Measurements from ENCODE around the gene DENND1B. TPM values are rescaled to one million over a fixed set of nuclear protein-coding genes. Genes with fewer than 3 reads are reported as not detected.

Gene DENND1B
- total and polyA plus RNA-seq, 2 of the 13 experiments (the other 11 are each of a cell fraction or from before 2014, with no cell fraction given): 2.6 to 5.7 TPM

DNA sequence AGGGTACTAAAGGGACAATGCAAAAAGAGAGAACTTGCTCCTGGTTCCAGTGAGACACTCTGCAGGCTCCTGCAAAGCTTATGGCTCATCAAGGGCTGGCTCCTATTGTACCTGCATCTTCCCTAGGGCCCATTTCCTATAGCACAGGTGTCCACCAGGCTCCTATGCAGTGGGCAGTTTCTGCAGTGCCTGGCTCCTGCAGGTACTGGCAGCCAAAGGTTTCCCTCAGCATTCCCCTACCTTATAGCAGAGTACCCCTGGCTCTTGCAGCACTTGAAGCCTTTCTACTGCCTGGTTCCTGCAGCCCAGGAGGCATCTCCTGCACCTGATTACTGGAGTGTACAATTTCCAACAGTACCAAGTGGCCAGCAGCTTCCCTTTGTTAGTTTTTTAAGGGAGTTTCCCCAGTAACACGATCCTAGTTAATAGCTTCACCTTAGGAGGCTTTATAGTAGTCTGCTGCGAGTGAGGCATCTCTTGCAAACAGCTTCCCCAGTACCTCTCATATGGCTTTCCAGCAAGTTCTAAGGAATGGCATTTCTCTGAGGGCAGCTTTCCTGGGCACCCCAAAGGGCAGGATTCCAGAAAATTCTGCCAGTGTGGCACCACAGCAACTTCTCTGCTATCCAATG lies 141.7 kb downstream of the DENND1B start:
- no peaks in the 10 kb centered on the region for H3K4me1 ChIP-seq (ENCODE audit: insufficient read depth, low read length)
- H3K4me2 ChIP-seq (ENCODE audit: low read depth, low read length): no peak overlapping the region
- DNase-seq (ENCODE audit: low spot score): no peak
- no peak overlapping the region for H3K9ac ChIP-seq (ENCODE audit: insufficient read depth, low read depth, low read length)
- POLR2A ChIA-PET: no interaction called here
- WGBS (ENCODE audit: low lambda C conversion rate): 96% methylated on average over 2 of the region's 2 CpGs
- ATAC-seq: no peak
- BruUV-seq (replicated peaks): no TSS peak
- no peak overlapping the region for H3K27ac ChIP-seq (ENCODE audit: extremely low read length, insufficient read depth, low read length)
- no peak for TF ChIP-seq SMARCE1 (IDR thresholded peaks at IDR 0.05; ENCODE audit: borderline replicate concordance)
- no peak for TF ChIP-seq PHF21A (CRISPR knock-in tag; IDR thresholded peaks at IDR 0.05)
- no peak for TF ChIP-seq ZNF251 (CRISPR knock-in tag; IDR thresholded peaks at IDR 0.05)
- no peak for TF ChIP-seq KAT2B (IDR thresholded peaks at IDR 0.05; ENCODE audit: borderline replicate concordance, low read depth, low read length)
- TF ChIP-seq ZNF552 (CRISPR knock-in tag; IDR thresholded peaks at IDR 0.05; ENCODE audit: borderline replicate concordance): no peak
- no peak for TF ChIP-seq TBX3 (IDR thresholded peaks at IDR 0.05; ENCODE audit: borderline replicate concordance)
- H2AFZ ChIP-seq (ENCODE audit: low read length): no peak overlapping the region
- H3K79me2 ChIP-seq (ENCODE audit: insufficient read depth, low read length): no peaks in the 10 kb centered on the region
- FAIRE-seq: no peak
- H3K9me3 ChIP-seq (ENCODE audit: low read length): peaks cover 13% of the 10 kb centered on the region
- no peaks in the 10 kb centered on the region for H4K20me1 ChIP-seq (ENCODE audit: insufficient read depth, low read length)
- no peaks in the 10 kb centered on the region for H3K27me3 ChIP-seq (ENCODE audit: control insufficient read depth in 1 of 2, insufficient read depth in 2 of 2, low read length in 2 of 2)
- CTCF ChIA-PET (ENCODE audit: low intra/inter-chr PET ratio, low total read pairs): no interaction called here
- in situ Hi-C loops (cut with HindIII; ENCODE audit: extremely low pct_ligation_motif_present, low pct_unique_long_range_greater_than_20kb) (no loop called here), intact Hi-C loops (cut with micrococcal nuclease; ENCODE audit: unreplicated experiment) (no loop called here)
- H3K36me3 ChIP-seq (replicated peaks in 1 of 2; ENCODE audit: control insufficient read depth in 1 of 2, insufficient read depth in 2 of 2, low read length in 2 of 2): no peaks in the 10 kb centered on the region
- H3K4me3 ChIP-seq (replicated peaks in 1 of 3; ENCODE audit: insufficient read depth in 1 of 3, low read depth in 2 of 3, low read length in 3 of 3): no peak overlapping the region

DNA sequence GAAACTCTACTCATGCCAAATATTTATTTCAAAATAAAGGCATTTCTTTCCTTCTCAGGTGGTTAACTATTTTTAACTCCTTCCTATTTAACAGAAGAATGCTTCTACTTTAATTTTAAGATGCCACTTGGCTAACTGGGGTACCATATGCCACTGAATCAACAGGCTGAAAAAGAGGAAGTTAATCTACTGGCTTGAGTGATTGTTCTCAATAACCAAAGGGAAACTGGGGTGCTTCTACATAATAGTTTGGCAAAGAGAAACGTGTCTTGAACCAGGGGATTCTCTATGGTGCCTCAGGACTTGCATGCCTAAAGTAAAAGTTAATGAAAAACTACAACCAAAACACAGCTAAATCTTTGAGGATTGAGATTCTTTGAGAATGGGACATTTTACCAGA lies 142.6 kb downstream of the DENND1B start:
- intact Hi-C loops (cut with micrococcal nuclease; ENCODE audit: unreplicated experiment): no loop called here
- ATAC-seq: no peak
- H3K4me3 ChIP-seq (replicated peaks in 1 of 3; ENCODE audit: insufficient read depth in 1 of 3, low read depth in 2 of 3, low read length in 3 of 3): no peak overlapping the region
- H3K4me1 ChIP-seq (ENCODE audit: insufficient read depth, low read length): no peaks in the 10 kb centered on the region
- H3K79me2 ChIP-seq (ENCODE audit: insufficient read depth, low read length): no peaks in the 10 kb centered on the region
- POLR2A ChIA-PET: no interaction called here
- peaks cover 13% of the 10 kb centered on the region for H3K9me3 ChIP-seq (ENCODE audit: low read length)
- no TSS peak for BruUV-seq (replicated peaks)
- DNase-seq (ENCODE audit: low spot score): no peak
- FAIRE-seq: no peak
- H4K20me1 ChIP-seq (ENCODE audit: insufficient read depth, low read length): no peaks in the 10 kb centered on the region
- 73% methylated on average over 1 of the region's 1 CpG for WGBS (ENCODE audit: low lambda C conversion rate)
- in situ Hi-C loops (cut with HindIII; ENCODE audit: extremely low pct_ligation_motif_present, low pct_unique_long_range_greater_than_20kb): no loop called here
- H2AFZ ChIP-seq (ENCODE audit: low read length): no peak overlapping the region
- H3K4me2 ChIP-seq (ENCODE audit: low read depth, low read length): no peak overlapping the region
- no peak overlapping the region for H3K9ac ChIP-seq (ENCODE audit: insufficient read depth, low read depth, low read length)
- H3K27me3 ChIP-seq (ENCODE audit: control insufficient read depth in 1 of 2, insufficient read depth in 2 of 2, low read length in 2 of 2): no peaks in the 10 kb centered on the region
- CTCF ChIA-PET (ENCODE audit: low intra/inter-chr PET ratio, low total read pairs): no interaction called here
- no peaks in the 10 kb centered on the region for H3K36me3 ChIP-seq (replicated peaks in 1 of 2; ENCODE audit: control insufficient read depth in 1 of 2, insufficient read depth in 2 of 2, low read length in 2 of 2)
- no peak overlapping the region for H3K27ac ChIP-seq (ENCODE audit: extremely low read length, insufficient read depth, low read length)
- TF ChIP-seq, protein P1, sequence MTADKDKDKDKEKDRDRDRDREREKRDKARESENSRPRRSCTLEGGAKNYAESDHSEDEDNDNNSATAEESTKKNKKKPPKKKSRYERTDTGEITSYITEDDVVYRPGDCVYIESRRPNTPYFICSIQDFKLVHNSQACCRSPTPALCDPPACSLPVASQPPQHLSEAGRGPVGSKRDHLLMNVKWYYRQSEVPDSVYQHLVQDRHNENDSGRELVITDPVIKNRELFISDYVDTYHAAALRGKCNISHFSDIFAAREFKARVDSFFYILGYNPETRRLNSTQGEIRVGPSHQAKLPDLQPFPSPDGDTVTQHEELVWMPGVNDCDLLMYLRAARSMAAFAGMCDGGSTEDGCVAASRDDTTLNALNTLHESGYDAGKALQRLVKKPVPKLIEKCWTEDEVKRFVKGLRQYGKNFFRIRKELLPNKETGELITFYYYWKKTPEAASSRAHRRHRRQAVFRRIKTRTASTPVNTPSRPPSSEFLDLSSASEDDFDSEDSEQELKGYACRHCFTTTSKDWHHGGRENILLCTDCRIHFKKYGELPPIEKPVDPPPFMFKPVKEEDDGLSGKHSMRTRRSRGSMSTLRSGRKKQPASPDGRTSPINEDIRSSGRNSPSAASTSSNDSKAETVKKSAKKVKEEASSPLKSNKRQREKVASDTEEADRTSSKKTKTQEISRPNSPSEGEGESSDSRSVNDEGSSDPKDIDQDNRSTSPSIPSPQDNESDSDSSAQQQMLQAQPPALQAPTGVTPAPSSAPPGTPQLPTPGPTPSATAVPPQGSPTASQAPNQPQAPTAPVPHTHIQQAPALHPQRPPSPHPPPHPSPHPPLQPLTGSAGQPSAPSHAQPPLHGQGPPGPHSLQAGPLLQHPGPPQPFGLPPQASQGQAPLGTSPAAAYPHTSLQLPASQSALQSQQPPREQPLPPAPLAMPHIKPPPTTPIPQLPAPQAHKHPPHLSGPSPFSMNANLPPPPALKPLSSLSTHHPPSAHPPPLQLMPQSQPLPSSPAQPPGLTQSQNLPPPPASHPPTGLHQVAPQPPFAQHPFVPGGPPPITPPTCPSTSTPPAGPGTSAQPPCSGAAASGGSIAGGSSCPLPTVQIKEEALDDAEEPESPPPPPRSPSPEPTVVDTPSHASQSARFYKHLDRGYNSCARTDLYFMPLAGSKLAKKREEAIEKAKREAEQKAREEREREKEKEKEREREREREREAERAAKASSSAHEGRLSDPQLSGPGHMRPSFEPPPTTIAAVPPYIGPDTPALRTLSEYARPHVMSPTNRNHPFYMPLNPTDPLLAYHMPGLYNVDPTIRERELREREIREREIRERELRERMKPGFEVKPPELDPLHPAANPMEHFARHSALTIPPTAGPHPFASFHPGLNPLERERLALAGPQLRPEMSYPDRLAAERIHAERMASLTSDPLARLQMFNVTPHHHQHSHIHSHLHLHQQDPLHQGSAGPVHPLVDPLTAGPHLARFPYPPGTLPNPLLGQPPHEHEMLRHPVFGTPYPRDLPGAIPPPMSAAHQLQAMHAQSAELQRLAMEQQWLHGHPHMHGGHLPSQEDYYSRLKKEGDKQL (CRISPR knock-in tag; IDR thresholded peaks at IDR 0.05; ENCODE audit: low read depth): no peak
- TF ChIP-seq CBX1 (IDR thresholded peaks at IDR 0.05; ENCODE audit: low read depth) (no peak), REXO4 (CRISPR knock-in tag; IDR thresholded peaks at IDR 0.05; ENCODE audit: borderline replicate concordance) (no peak), ZNF839 (CRISPR knock-in tag; IDR thresholded peaks at IDR 0.05; ENCODE audit: borderline replicate concordance) (no peak), HMG20A (CRISPR knock-in tag; IDR thresholded peaks at IDR 0.05; ENCODE audit: borderline replicate concordance) (no peak), ASH2L (IDR thresholded peaks at IDR 0.05; ENCODE audit: insufficient read length, low read depth, low read length) (no peak)
- TF ChIP-seq, protein P2, sequence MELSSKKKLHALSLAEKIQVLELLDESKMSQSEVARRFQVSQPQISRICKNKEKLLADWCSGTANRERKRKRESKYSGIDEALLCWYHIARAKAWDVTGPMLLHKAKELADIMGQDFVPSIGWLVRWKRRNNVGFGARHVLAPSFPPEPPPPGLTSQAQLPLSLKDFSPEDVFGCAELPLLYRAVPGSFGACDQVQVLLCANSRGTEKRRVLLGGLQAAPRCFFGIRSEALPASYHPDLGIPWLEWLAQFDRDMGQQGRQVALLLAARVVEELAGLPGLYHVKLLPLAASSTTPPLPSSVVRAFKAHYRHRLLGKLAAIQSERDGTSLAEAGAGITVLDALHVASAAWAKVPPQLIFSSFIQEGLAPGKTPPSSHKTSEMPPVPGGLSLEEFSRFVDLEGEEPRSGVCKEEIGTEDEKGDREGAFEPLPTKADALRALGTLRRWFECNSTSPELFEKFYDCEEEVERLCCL (CRISPR knock-in tag; IDR thresholded peaks at IDR 0.05; ENCODE audit: borderline replicate concordance): no peak
